Superior temporal gyrus (tissue), 1 donor: ENCODE measurements around the gene DNAJB2.
"Not testable (repeated sequence)": the region's sequence is repeated elsewhere in the genome, so short reads cannot be mapped to it uniquely, and the experiment has no call there.

Source experiments
- DNase-seq: peaks from one replicate; pipeline ENCODE4 v3.0.0-alpha.2; 2016; ENCODE audit errors: extremely low spot score

Gene DNAJB2

DNA sequence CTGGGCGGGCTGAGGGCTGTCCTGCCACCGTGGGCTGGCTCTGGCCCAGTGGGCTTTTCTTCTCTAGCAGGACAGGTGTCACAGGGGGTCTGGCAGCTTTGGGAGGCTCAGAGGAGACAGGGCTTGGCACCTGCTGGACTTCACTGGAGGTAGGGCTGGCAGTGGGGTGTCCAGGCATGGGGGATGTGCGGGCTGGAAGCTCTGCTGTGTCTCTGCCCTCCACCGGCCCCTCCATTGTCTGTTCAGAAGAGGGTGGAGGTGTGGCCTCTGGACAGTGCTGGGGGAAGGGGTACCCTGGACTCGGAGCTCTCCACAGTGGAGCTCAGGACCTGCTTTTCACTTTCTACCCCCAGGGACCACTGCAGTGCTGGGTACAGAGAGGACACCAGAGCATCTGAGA, 20.9 kb downstream of the DNAJB2 start:
- no peak for DNase-seq

DNA sequence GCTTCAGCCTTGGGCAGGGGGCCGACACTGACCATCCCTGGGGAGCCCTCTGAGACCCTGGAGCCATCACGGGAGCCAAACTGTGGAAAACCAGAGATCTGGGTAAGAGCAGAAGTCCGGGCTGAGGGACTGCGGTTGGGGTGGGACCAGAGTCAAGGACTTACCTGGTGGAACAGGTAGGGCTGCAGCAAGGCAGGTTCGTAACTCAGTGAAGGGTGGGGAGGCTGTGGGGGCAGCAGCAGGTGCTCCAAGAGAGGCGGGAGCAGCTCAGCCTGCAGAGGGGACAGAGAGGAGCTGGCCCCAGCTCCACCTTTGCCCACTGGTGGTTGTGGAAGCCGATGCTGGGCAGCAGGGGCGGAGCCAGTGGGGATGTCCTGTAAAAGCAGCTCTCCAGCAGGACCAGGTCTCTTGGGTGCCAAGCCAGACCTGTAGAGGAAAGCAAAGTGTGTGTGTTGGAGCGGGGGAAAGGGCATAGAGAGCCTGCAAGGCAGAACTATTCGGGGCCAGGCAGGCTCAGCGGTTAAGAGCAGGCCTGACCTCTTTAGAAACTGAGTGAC, 23.3 kb downstream of the DNAJB2 start:
- no peak for DNase-seq

DNA sequence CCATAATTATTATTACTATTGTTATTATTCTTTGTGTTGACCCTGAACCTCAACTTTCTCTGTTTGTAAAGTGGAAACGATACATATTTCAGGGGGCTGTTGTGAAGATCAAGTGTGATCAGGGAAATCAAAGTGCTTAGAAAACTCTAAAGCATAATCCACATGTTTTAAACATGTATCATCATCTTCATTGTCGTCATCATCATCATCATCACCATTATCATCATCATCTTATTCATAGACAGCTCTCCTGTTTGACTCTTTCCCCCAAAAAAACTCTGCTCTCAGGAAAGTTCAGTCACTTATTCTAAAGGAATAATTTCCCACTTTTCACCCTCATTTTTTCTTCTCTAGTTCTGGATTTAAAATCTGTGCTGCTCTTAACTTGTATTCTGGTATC, 25.1 kb downstream of the DNAJB2 start:
- DNase-seq, result no peak

DNA sequence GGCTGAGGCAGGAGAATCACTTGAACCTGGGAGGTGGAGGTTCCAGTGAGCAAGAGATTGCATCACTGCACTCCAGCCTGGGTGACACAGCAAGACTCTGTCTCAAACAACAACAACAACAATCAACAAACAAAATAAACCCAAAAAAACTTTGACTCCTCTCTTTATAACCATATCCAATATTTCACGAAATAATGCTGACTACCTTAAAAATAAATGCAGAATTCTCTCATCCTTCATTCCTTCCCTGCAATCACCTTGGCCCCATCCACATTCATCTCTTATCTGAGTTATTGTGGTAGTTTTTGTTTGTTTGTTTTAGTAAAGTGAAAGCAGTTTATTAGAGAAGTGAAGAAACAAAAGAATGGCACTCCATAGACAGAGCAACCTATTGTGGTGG, 26.9 kb downstream of the DNAJB2 start:
- DNase-seq, result no peak

DNA sequence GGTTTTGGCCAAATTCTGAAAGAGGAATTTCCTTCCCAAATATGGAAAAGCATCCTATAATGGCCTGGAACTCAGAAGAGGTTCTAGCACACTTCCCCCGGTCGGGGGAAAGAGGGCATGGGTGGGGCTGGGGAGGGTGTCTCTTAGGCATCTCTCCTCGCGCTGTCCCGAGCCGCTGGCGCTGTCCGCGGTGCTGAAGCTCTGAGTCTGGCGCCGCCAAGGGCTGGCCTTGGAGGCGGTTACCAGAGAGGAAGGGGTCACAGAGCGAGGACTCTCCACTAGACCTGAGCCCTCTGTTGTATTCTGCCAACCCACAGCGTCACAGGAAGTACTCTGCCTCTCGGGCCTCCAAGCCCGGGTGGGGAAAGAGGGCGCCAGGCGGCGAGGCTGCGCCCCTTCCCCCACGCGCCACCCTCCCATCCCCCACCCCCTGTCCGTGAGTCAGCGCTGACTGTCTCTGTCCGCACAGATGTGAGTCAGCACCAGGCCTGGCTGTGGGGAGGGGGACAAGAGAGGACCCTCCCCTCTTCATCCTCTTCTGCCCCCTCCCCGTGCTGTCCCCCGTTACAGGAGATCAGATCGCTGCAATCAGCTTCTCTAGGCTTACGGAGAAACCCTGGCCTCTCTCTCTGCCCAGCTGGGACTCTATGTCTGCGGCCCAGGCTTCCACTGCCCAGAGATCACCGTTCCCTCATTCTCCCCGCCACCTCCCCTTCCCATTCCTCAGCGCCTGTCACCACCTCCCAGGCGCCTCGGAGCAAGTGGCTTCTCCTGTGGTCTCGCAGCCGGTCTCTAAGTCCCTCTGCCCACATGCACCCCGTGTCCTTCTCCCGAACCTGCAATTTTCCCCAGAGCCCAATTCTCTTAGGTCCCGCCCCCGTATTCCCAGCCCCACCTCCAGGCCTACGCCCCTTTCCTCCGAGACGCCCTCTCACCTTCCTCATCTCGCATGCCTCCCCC, 29.3 kb downstream of the DNAJB2 start:
- DNase-seq, result no peak

DNA sequence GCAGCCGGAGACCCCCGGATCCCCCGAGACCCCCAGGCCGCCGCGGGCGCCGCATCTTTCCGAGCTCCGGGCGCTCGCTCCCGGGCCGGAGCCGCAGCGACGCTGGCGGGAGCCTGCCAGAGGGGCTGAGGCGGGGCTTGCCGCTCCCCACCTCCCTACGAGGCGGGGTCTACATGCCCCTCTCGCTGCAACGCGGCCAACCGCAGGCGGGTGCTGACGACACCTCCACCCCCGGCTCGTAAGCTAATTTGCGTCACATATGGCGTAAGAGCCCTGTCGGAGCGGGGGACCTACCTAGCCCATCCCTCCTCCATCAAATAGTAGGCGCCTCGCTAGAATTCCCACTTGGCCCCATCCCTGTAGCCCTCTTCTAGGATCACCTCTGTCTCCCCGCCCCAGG, 30.1 kb downstream of the DNAJB2 start, which contains the start of gene PTPRN:
Gene PTPRN (minus strand): TSS at position 124 of the 400 bp plus-strand sequence. CDS start 69 bp downstream, at position 55.
- DNase-seq, result peak; percentile 40

DNA sequence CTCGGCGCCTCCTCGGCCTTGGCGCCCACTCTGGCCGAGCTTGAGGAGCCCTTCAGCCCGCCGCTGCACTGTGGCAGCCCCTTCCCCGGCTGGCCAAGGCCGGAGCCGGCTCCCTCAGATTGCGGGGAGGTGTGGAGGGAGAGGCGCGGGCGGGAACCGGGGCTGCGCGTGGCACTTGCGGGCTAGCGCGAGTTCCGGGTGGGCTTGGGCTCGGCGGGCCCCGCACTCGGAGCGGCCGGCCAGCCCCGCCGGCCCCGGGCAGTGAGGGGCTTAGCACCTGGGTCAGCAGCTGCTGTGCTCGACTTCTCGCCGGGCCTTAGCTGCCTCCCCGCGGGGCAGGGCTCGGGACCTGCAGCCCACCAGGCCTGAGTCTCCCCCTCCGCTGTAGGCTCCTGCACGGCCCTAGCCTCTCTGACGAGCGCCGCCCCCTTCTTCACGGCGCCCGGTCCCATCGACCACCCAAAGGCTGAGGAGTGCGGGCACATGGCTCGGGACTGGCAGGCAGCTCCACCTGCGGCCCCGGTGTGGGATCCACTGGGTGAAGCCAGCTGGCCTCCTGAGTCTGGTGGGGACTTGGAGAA, 33.6 kb downstream of the DNAJB2 start:
- not testable (repeated sequence) for DNase-seq

DNA sequence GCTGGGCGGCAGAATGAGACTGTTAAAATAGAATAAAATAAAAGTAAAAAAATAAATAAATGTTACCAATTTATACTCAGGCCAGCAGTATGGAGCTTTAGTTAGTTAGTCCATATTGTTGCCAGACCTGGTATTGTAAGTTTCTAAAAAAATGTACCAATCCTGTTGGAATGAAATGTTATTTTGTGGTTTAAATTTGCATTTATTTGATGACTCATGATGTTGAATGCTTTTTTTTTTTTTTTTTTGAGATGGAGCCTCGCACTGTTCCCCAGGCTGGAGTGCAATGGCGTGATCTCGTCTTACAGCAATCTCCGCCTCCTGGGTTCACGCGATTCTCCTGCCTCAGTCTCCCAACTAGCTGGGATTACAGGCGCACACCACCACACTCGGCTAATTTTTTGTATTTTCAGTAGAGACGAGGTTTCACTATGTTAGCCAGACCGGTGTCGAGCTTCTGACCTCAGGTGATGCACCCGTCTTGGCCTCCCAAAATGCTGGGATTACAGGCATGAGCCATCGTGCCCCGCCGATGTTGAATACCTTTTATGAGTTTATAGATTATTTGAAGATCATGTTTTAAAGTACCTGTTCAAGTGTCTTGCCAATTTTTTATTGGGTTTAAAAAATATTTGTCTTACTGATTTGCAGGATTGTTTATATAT, 35.8 kb downstream of the DNAJB2 start:
- DNase-seq, result no peak

DNA sequence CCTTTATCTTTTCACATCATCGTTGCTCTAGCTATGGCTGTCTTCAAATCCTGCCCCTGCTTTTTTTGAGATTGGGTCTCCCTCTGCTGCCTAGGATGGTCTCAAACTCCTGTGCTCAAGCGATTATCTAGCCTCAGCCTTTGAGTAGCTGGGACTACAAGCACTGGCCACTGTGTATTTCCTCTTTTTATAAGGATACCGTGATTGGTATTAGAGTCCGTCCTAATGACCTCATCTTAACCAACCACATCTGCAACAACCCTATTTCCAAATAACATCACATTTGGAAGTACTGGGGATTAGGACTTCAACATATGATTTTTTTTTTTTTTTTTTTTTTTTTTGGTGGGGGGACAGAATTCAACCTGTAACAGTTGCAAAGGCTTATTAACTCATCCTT, 44.3 kb downstream of the DNAJB2 start:
- DNase-seq, result no peak

DNA sequence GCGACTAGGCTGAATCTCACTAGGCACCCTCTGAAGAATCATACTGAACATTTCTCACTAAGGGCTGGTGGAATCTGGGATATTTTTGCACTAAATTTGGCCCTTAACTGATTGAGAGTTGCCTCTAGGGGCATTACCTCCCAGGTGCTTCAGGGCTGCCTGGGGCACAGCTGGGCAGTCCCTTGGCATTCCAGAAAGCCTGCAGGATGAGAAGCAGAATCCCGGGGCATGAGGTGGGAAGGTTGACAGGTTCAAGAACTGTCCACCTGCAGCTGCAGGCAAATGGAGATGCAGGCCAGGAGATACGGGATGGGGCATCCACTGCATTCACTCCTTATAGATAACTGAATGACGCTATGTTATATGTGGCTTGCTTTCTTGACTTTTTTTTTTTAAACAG, 46.0 kb downstream of the DNAJB2 start:
- DNase-seq, result no peak

DNA sequence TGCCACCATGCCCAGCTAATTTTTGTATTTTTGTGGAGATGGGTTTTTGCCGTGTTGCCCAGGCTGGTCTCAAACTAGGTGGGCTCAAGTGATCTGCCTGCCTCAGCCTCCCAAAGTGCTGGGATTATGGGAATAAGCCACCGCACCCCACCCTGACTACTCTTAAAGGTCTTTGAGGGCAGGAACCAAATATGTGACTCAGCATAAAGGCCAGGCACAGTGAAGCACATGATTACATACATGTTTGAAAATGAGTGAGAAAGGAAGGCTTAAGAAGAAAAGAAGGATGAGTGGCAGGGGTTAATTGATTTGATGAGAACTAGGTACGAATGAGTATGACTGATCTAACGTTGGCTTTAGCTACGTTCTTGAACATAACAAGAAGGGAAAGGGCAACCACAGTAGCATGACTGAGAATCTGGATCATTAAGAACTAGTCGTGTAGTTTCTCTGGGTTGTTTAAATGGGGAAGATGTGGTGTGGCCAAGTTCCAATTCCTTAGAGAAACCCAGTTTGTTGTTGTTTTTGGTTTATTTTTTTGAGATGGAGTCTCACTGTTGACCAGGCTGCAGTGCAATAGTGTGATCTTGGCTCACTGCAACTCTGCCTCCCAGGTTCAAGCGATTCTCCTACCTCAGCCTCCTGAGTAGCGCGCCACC, 46.6 kb downstream of the DNAJB2 start:
- no peak for DNase-seq

DNA sequence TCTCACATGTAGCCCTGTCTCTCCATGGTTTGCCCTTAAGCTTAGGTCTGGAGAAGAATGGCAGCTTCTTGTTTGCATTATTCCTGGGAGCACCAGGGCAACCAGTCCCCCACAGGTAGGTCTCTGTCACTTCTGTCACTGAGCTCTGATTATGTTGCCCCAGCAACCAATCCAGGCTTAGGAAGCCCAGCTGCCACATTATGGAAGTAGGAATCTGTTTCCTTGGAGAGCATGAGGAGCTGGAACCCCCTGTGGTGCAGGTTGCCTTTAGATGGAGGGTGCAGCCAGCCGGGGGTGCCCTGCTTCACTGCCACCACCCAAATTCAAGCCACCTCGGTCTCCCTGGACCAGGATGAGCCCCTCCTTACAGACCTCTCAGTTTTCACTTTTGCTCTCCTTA, 48.6 kb downstream of the DNAJB2 start:
- DNase-seq, result no peak

DNA sequence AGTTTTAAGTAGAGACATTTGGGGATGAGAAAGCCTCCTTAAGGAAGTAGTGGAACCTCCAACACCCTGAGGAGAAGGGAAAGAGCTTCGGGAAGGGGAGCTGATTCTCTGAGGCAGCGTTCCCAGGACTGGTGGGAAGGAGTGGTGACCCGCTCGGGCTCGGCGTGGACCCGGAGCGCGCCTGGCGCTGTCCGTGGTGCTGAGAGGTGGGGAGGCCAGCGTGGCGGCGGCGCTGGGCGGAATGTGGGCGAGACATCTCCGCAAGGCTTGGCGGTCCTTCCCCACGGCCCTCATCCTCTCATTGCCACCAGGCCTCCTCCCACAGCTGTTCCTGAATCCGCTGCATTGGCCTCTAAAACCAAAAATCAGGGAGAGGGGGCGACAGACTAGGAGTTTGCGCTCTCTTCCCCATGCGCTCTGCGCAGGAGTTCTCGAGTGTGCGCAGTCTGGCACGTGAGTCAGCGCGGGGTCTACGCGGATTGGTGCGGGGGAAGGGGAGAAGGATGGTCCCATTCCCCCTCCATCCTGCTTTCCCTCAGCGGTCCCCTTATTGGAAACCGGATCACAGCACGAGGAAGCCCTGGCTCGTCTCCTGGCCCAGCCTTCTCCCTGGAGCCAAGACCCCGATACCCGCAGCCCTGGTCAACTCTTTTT, 52.5 kb downstream of the DNAJB2 start:
- no peak for DNase-seq

DNA sequence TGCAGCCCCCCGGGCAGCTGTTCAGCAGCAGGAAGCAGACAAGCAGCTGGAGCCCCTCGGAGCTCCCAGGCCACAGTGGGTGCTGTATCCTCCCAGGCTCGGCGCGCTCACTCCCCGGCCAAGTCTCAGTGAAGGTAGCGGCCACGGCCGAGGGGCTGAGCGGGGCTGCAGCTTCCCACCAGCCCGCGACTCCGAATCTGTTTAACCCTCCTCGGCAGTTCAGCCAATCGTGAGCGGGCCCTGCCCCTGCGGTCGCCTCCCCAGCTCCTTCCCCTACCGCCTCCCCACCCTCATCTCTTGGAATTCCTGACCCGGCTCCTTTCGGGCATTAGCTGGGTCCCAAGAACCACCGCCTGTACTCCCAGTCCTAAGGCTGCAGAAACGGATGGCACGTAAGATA, 53.4 kb downstream of the DNAJB2 start, which contains the start of gene RESP18:
Gene RESP18 (minus strand): TSS at position 203 of the 400 bp plus-strand sequence.
- no peak for DNase-seq

DNA sequence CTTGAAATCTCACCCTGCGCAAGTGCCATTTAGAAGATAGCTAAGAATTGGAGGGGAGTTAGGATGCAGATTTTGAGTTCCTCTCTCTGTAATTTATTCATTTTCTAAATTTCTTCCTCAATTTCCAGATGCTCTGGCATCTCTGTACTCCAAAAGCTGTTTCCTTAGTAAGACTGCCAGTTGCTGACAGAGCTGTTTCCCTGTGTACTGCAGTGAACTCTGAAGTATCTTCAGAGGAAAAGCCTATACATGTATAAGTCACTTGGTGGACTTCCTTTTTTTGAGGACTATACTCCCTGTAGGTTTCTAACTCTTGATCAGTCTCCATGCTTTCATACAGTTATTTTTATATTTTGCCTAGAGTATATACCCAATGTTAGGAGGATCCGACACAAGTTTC, 54.9 kb downstream of the DNAJB2 start:
- DNase-seq, result no peak

DNA sequence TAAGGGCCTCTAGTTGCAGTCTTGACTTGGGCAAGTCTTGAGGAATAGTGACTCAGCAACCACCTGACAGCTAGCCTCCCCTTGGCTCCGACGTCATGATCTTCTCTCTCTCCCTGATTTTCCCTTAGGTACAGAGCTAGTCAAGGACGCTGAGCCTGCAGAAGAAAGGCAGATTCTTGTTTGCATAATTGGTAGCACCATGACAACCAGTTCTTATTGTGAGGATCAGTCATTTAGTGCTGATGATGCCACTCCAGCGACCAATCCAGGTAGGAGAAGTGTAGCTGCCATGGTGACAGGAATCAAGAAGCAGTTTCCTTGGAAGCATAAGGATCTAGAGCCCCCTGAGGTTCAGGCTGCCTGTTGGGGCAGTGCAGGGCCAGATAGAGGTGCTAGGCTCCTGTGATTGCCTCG, 56.2 kb downstream of the DNAJB2 start:
- DNase-seq, result no peak
